ENCODE results near the gene MSI2. TPM values are rescaled to one million over a fixed set of nuclear protein-coding genes. Genes with fewer than 3 reads are reported as not detected.

MSI2 gene
- total RNA-seq, 1 donor from 2014 or later = 33.8 TPM

GRCh38 chr17:57317079-57317478, 60.8 kb downstream of the MSI2 start:
- Histone ChIP-seq H3K27me3 (ENCODE audit: control insufficient read depth, insufficient read depth, low read length) (no peaks in the 10 kb centered on the region), H3K36me3 (ENCODE audit: control insufficient read depth, insufficient read depth, low read length) (peaks cover 4% of the 10 kb centered on the region), H3K4me3 (ENCODE audit: low read depth, low read length) (no peak overlapping the region)
- no peak for DNase-seq (ENCODE audit: low read depth)
- no peak for TF ChIP-seq CTCF (IDR thresholded peaks at IDR 0.05; ENCODE audit: insufficient read depth, low read length, poor library complexity, severe bottlenecking)

GRCh38 chr17:57318913-57319312, 62.6 kb downstream of the MSI2 start:
- no peak for TF ChIP-seq CTCF (IDR thresholded peaks at IDR 0.05; ENCODE audit: insufficient read depth, low read length, poor library complexity, severe bottlenecking)
- H3K27me3 ChIP-seq (ENCODE audit: control insufficient read depth, insufficient read depth, low read length) = no peaks in the 10 kb centered on the region

GRCh38 chr17:57319806-57320205, 63.5 kb downstream of the MSI2 start:
- DNase-seq (ENCODE audit: low read depth) = no peak
- TF ChIP-seq CTCF (IDR thresholded peaks at IDR 0.05; ENCODE audit: insufficient read depth, low read length, poor library complexity, severe bottlenecking) = no peak
- Histone ChIP-seq H3K36me3 (ENCODE audit: control insufficient read depth, insufficient read depth, low read length) (peaks cover 1% of the 10 kb centered on the region), H3K27me3 (ENCODE audit: control insufficient read depth, insufficient read depth, low read length) (no peaks in the 10 kb centered on the region), H3K4me3 (ENCODE audit: low read depth, low read length) (no peak overlapping the region)

More at GRCh38 chr17:57318913-57319312, 62.6 kb downstream of the MSI2 start:
- H3K36me3 ChIP-seq (ENCODE audit: control insufficient read depth, insufficient read depth, low read length) = peaks cover 1% of the 10 kb centered on the region
- no peak overlapping the region for H3K4me3 ChIP-seq (ENCODE audit: low read depth, low read length)
- no peak for DNase-seq (ENCODE audit: low read depth)

GRCh38 chr17:57323391-57323790, 67.1 kb downstream of the MSI2 start:
- H3K27me3 ChIP-seq (ENCODE audit: control insufficient read depth, insufficient read depth, low read length) = no peaks in the 10 kb centered on the region
- H3K4me3 ChIP-seq (ENCODE audit: low read depth, low read length) = no peak overlapping the region
- DNase-seq (ENCODE audit: low read depth) = no peak
- no peak for TF ChIP-seq CTCF (IDR thresholded peaks at IDR 0.05; ENCODE audit: insufficient read depth, low read length, poor library complexity, severe bottlenecking)
- H3K36me3 ChIP-seq (ENCODE audit: control insufficient read depth, insufficient read depth, low read length) = no peaks in the 10 kb centered on the region

- no peaks in the 10 kb centered on the region for H3K27me3 ChIP-seq (ENCODE audit: control insufficient read depth, insufficient read depth, low read length)
- H3K36me3 ChIP-seq (ENCODE audit: control insufficient read depth, insufficient read depth, low read length) = no peaks in the 10 kb centered on the region
- no peak for DNase-seq (ENCODE audit: low read depth)
- no peak overlapping the region for H3K4me3 ChIP-seq (ENCODE audit: low read depth, low read length)
- no peak for TF ChIP-seq CTCF (IDR thresholded peaks at IDR 0.05; ENCODE audit: insufficient read depth, low read length, poor library complexity, severe bottlenecking)
Measured at GRCh38 chr17:57324060-57324459, 67.7 kb downstream of the MSI2 start.

GRCh38 chr17:57324631-57325030, 68.3 kb downstream of the MSI2 start:
- no peak for TF ChIP-seq CTCF (IDR thresholded peaks at IDR 0.05; ENCODE audit: insufficient read depth, low read length, poor library complexity, severe bottlenecking)
- H3K36me3 ChIP-seq (ENCODE audit: control insufficient read depth, insufficient read depth, low read length) = no peaks in the 10 kb centered on the region
- H3K27me3 ChIP-seq (ENCODE audit: control insufficient read depth, insufficient read depth, low read length) = no peaks in the 10 kb centered on the region
- H3K4me3 ChIP-seq (ENCODE audit: low read depth, low read length) = no peak overlapping the region
- no peak for DNase-seq (ENCODE audit: low read depth)
